ENCODE results near the gene NLRP1.

DNA sequence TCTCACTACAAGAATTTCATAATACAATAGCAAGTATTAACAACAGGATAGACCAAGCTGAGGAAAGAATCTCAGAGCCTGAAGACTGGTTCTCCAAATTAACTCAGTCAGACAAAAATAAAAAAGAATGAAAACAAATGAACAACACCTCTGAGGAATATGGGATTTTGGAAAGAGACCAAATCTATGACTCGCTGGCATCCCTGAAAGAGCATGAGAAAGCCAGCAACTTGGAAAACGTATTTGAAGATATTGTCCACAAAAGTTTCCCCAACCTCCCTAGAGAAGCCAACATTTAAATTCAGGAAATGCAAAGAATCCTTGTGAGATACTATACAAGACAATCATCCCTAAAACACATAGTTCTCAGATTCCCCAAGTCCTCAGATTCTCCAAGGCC lies 20.9 kb downstream of the NLRP1 start:
- TF ChIP-seq, protein P1, sequence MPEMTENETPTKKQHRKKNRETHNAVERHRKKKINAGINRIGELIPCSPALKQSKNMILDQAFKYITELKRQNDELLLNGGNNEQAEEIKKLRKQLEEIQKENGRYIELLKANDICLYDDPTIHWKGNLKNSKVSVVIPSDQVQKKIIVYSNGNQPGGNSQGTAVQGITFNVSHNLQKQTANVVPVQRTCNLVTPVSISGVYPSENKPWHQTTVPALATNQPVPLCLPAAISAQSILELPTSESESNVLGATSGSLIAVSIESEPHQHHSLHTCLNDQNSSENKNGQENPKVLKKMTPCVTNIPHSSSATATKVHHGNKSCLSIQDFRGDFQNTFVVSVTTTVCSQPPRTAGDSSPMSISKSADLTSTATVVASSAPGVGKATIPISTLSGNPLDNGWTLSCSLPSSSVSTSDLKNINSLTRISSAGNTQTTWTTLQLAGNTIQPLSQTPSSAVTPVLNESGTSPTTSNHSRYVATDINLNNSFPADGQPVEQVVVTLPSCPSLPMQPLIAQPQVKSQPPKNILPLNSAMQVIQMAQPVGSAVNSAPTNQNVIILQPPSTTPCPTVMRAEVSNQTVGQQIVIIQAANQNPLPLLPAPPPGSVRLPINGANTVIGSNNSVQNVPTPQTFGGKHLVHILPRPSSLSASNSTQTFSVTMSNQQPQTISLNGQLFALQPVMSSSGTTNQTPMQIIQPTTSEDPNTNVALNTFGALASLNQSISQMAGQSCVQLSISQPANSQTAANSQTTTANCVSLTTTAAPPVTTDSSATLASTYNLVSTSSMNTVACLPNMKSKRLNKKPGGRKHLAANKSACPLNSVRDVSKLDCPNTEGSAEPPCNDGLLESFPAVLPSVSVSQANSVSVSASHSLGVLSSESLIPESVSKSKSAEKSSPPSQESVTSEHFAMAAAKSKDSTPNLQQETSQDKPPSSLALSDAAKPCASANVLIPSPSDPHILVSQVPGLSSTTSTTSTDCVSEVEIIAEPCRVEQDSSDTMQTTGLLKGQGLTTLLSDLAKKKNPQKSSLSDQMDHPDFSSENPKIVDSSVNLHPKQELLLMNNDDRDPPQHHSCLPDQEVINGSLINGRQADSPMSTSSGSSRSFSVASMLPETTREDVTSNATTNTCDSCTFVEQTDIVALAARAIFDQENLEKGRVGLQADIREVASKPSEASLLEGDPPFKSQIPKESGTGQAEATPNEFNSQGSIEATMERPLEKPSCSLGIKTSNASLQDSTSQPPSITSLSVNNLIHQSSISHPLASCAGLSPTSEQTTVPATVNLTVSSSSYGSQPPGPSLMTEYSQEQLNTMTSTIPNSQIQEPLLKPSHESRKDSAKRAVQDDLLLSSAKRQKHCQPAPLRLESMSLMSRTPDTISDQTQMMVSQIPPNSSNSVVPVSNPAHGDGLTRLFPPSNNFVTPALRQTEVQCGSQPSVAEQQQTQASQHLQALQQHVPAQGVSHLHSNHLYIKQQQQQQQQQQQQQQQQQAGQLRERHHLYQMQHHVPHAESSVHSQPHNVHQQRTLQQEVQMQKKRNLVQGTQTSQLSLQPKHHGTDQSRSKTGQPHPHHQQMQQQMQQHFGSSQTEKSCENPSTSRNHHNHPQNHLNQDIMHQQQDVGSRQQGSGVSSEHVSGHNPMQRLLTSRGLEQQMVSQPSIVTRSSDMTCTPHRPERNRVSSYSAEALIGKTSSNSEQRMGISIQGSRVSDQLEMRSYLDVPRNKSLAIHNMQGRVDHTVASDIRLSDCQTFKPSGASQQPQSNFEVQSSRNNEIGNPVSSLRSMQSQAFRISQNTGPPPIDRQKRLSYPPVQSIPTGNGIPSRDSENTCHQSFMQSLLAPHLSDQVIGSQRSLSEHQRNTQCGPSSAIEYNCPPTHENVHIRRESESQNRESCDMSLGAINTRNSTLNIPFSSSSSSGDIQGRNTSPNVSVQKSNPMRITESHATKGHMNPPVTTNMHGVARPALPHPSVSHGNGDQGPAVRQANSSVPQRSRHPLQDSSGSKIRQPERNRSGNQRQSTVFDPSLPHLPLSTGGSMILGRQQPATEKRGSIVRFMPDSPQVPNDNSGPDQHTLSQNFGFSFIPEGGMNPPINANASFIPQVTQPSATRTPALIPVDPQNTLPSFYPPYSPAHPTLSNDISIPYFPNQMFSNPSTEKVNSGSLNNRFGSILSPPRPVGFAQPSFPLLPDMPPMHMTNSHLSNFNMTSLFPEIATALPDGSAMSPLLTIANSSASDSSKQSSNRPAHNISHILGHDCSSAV (CRISPR knock-in tag; IDR thresholded peaks at IDR 0.05; ENCODE audit: borderline replicate concordance): no peak
- TF ChIP-seq, protein P2, sequence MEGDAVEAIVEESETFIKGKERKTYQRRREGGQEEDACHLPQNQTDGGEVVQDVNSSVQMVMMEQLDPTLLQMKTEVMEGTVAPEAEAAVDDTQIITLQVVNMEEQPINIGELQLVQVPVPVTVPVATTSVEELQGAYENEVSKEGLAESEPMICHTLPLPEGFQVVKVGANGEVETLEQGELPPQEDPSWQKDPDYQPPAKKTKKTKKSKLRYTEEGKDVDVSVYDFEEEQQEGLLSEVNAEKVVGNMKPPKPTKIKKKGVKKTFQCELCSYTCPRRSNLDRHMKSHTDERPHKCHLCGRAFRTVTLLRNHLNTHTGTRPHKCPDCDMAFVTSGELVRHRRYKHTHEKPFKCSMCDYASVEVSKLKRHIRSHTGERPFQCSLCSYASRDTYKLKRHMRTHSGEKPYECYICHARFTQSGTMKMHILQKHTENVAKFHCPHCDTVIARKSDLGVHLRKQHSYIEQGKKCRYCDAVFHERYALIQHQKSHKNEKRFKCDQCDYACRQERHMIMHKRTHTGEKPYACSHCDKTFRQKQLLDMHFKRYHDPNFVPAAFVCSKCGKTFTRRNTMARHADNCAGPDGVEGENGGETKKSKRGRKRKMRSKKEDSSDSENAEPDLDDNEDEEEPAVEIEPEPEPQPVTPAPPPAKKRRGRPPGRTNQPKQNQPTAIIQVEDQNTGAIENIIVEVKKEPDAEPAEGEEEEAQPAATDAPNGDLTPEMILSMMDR (CRISPR knock-in tag; IDR thresholded peaks at IDR 0.05): no peak
- TF ChIP-seq ZFP36 (IDR thresholded peaks at IDR 0.05; ENCODE audit: borderline replicate concordance, low read depth, low read length, partially characterized antibody): no peak
- TF ChIP-seq, protein P3, sequence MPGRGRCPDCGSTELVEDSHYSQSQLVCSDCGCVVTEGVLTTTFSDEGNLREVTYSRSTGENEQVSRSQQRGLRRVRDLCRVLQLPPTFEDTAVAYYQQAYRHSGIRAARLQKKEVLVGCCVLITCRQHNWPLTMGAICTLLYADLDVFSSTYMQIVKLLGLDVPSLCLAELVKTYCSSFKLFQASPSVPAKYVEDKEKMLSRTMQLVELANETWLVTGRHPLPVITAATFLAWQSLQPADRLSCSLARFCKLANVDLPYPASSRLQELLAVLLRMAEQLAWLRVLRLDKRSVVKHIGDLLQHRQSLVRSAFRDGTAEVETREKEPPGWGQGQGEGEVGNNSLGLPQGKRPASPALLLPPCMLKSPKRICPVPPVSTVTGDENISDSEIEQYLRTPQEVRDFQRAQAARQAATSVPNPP (CRISPR knock-in tag; IDR thresholded peaks at IDR 0.05): no peak
- TF ChIP-seq SP5 (CRISPR knock-in tag; IDR thresholded peaks at IDR 0.05; ENCODE audit: borderline replicate concordance, low read depth): no peak
- TF ChIP-seq POLR2A (IDR thresholded peaks at IDR 0.05; ENCODE audit: insufficient read depth in 1 of 2, low read depth in 2 of 2, low read length in 2 of 2): no peak
- no peak for TF ChIP-seq ATF4 (CRISPR knock-in tag; IDR thresholded peaks at IDR 0.05)
- TF ChIP-seq SNRNP70 (IDR thresholded peaks at IDR 0.05; ENCODE audit: low read depth, low read length): no peak
- TF ChIP-seq HCFC1 (IDR thresholded peaks at IDR 0.05; ENCODE audit: low read depth, low read length): no peak

All from HepG2 (cell line).